ENCODE data around the gene RIMBP2.

Gene RIMBP2

GRCh38 chr12:130384234-130384633 lies 331.9 kb downstream of the RIMBP2 start:
- no peak for DNase-seq (ENCODE audit: low read depth)
- no peak overlapping the region for H3K4me3 ChIP-seq (ENCODE audit: low read length)
- no peak for TF ChIP-seq CTCF (IDR thresholded peaks at IDR 0.05; ENCODE audit: insufficient read depth, low read depth, low read length, missing control alignments)

- TF ChIP-seq CTCF (IDR thresholded peaks at IDR 0.05; ENCODE audit: insufficient read depth, low read depth, low read length, missing control alignments): no peak
- H3K4me3 ChIP-seq (ENCODE audit: low read length): no peak overlapping the region
Observed at GRCh38 chr12:130382818-130383217, 333.3 kb downstream of the RIMBP2 start.

GRCh38 chr12:130375296-130376287 lies 340.5 kb downstream of the RIMBP2 start:
- DNase-seq (ENCODE audit: low read depth): no peak
- TF ChIP-seq CTCF (IDR thresholded peaks at IDR 0.05; ENCODE audit: insufficient read depth, low read depth, low read length, missing control alignments): no peak
- no peak overlapping the region for H3K4me3 ChIP-seq (ENCODE audit: low read length)

More at GRCh38 chr12:130382818-130383217, 333.3 kb downstream of the RIMBP2 start:
- no peak for DNase-seq (ENCODE audit: low read depth)

GRCh38 chr12:130374083-130374482 lies 342.0 kb downstream of the RIMBP2 start:
- TF ChIP-seq CTCF (IDR thresholded peaks at IDR 0.05; ENCODE audit: insufficient read depth, low read depth, low read length, missing control alignments): no peak
- no peak for DNase-seq (ENCODE audit: low read depth)

GRCh38 chr12:130372936-130373335 lies 343.2 kb downstream of the RIMBP2 start:
- TF ChIP-seq CTCF (IDR thresholded peaks at IDR 0.05; ENCODE audit: insufficient read depth, low read depth, low read length, missing control alignments): no peak
- DNase-seq (ENCODE audit: low read depth): no peak
- H3K4me3 ChIP-seq (ENCODE audit: low read length): no peak overlapping the region

More at GRCh38 chr12:130374083-130374482, 342.0 kb downstream of the RIMBP2 start:
- no peak overlapping the region for H3K4me3 ChIP-seq (ENCODE audit: low read length)

GRCh38 chr12:130371296-130371695 lies 344.8 kb downstream of the RIMBP2 start:
- DNase-seq (ENCODE audit: low read depth): no peak
- TF ChIP-seq CTCF (IDR thresholded peaks at IDR 0.05; ENCODE audit: insufficient read depth, low read depth, low read length, missing control alignments): no peak
- no peak overlapping the region for H3K4me3 ChIP-seq (ENCODE audit: low read length)

Measured in epithelial cell of esophagus (primary cell).